GM04504 (cell line): ENCODE results near the gene NUP160.
A peak's percentile ranks its signal among the peaks of the same experiment; 100 is the strongest.
"Not testable (repeated sequence)": the region's sequence is repeated elsewhere in the genome, so short reads cannot be mapped to it uniquely, and the experiment has no call there.

Experiments used
- DNase-seq: peaks from one replicate; pipeline ENCODE4 v3.0.0-alpha.2; 2012; ENCODE audit warnings: low read depth

The NUP160 gene

DNA sequence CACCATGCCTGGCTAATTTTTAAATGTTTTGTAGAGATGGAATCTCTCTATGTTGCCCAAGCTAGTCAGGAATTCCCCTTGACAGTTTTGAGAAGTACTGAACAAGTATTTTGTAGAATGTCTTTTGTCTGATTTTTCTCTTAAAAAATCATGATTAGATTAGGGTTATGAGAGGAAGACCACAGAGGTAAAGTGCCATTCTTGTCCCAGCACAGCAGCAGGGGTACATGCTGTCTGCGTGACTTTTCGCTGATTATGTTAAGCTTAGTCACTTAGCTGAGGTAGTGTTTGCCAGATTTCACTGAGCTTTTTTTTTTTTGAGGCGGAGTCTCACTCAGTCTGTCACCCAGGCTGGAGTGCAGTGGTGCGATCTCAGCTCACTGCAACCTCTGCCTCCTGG lies 13.6 kb upstream of the NUP160 start:
- peak; percentile 68 for DNase-seq

DNA sequence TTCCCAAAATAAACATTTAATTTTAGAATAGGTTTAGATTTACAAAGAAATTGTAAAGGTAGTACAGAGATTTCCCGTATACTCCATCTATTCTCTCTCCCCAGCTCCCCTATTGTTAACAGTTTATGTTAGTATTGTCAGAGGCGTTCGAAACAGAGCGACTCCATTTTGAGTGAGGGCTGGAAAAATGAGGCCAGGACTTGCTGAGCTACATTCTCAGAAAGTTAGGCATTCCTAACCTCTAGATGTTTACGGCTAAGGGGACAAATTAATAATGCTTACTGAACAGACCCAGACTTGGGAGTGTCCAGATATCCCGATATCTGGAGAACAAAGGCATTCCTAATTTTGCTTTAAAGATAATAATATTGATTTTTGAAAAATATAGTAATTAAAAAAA lies 12.4 kb upstream of the NUP160 start:
- no peak for DNase-seq

DNA sequence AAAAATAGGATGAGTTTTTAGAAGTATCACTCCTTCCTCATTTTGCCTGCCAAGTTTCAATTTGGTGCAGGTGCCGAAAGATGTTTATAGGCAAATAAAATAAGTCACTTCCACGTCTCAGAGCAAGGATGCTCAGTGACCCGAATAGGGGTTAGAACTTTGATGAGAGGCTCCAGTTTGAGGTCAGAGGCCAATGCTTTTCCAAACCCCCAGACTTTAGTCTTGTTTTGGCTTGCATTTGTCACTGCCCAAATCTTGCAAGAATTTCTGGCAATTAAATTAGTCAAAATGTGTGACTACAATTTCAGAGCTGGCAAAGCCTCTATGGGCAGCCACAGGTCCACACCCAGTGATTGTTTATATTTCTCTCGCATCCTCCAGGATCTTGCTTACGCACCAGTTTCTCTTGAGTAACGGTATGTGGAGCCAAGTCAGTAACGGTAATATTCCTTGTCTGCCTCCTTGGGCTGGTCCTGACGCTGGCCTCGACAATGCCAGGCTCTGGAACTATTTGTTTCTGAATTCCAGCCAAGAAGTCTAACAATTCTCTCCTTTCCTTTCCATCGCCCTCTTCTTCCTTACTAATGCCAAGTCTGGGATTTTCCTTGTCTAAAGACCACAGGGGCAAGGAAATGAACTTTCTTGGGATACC lies 9.9 kb upstream of the NUP160 start:
- DNase-seq = peak; percentile 75

DNA sequence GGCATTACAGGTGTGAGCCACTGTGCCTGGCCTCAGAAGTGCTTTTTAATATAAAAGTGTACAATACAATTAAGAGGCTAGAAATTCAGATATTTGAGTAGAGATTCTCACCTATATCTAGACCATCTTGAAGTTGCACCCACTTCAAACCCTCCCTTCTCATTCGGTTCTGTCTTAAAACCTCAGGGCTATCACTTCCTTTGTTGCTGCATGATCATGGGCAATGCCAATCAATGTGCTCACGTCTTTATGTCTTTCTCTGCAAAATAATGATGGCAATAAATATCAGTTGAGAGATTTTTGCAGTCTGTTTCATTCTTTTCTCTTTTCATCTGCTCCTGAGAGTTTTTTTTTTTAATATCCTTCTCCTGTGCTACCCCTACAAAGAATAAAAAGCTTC lies 9.3 kb upstream of the NUP160 start:
- DNase-seq = no peak

DNA sequence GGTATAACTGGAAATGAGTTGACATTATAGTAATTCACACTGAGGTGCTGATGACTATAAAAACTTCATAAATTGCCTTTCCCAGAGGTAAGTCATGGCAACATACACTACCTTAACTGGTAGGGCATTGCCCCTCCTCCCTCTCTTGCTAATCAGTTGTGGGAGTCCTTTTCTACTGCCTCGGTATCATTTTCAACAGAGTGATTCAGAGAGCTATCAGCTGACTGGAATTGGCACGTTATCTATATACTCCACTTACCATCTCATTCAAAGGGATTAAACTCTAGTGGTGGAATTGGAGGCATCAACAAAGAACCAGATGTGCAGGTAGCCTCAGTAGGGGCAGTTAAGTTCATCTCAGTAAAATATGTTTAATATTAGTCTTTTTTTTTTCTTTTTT lies 8.0 kb upstream of the NUP160 start:
- DNase-seq = no peak

DNA sequence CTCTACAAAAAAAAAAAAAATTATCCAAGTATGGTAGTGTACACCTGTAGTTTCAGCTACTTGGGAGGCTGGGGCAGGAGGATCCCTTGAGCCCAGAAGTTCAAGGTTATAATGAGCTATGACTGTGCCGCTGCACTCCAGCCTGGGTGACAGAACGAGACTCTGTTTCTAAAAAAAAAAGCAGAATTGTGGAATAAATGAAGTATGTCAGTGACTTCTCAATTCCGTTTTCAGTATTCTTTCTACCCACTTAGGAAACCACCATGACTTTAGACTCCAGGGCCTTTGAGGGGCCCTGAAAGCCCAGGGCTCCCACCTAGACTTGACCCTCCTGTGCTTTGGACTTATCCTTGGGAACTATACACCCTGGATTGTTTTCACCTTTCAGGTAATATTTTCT lies 6.5 kb upstream of the NUP160 start:
- DNase-seq = no peak

DNA sequence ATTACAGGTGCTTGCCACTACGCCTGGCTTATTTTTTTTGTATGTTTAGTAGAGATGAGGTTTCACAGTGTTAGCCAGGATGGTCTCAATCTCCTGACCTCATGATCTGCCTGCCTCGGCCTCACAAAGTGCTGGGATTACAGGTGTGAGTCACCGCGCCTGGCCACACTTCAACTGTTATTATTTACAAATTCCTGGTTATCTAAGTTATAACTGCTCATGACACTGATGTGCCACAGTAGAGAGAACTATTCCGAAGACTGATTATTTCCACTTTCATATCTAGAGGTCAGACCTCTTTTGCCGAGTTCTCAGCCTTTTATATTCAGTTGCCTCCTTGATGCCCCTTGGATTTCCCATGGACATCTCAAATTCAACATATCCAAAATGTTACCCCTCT lies 3.9 kb upstream of the NUP160 start:
- DNase-seq = no peak

DNA sequence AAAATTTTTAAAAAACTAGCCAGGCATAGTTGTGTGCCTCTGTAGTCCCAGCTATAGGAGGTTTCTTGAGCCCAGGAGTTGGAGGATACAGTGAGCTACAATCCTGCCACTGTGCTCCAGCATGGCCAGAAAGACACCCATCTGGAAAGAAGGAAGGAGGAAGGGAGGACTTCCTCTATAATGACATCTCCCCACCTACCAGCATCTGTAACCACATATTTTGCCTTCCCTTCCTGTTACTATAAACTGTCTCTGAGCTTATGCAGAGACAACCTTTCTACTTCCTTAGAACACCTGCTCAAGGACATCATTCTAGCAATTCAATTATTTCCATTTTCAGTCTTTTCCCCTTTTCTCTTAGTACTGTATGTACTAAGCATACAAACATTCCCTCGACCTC lies 2.2 kb upstream of the NUP160 start:
- DNase-seq = no peak

DNA sequence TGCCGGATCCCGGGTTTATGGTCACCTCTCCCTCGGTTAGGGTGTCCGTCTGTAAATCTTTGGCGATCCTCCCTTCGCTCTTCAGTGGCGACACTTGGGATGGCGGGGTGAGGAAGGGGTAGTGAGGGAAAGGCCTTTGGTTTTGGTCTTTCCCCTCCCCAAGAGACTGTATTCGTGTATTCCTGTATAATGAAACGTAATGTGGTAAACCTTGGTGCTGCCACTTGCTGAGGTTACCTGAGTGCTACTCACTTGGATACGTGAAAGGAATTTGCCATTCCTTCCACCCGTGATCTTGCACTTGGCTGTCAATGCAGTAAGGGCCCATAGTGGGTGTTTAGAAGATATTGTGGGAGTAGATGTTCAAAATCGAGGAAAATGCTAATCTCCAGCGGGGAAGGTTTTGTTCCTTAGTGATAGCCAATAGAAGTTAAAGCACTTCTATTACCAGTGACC lies 578 bp upstream of the NUP160 start:
- no peak for DNase-seq

DNA sequence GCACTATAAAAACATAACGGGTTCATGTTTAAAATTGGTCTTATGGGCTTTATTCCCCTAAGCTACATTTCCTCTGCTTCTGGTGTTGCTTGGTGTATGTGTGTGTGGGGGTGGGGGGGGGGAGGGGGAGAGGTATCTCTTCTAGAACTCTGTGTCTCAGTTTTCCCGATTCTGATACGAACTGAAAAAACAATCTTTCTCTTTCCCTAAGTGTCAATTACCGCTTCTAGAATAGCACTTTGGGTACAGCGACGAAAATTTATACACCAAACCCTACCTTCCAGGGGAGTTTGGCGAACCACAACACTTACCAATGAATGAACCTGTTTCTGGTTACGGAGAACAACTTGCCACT lies 636 bp downstream of the NUP160 start:
- no peak for DNase-seq

DNA sequence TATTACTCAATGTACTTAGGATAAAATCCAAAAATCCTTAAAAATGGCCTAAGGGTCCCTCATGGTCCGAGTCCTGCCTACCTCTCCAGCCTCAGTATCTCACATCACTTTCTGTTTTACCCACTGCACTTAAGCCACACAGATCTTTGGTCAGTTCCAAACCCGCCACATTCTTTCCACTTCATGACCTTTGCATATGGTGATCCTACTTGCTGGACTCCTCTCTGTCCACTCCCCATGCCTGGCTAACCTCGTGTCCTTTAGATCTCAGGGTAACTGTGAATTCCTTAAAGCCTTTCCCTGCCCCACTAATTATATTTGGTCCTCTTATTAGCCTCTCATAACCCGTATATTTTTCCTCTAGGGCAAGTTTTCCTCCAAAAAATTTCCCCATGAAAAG lies 1.2 kb downstream of the NUP160 start:
- no peak for DNase-seq

DNA sequence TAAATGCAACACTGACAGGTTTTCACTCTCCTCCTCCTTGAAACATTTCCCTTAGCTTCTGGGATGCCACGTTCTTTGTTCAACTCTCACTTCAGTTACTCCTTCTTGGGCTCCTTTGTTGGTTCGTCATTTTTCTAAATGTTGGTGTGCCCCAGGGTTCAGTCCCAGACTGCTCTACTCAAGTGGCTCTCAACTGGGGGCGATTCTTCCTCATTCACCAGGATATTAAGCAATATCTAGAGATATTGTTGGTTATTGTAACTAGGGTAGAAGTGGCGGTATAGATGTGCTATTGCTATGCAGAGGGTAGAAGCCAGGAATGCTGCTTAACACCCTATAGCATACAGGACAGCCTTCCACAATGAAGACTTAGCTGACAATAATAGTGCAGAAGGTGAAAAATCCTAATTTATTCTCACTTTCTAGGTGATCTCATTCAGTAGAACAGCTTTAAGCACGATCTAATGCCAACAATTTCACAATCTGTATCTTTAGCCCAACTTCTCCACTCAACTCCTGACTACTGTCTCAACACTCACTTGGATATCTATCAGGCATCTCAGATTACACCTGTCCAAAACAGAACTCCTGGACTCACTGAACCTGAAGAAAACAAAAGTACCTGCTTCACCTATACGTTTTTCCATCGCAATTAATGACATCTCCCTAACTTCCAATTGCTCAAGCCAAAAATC lies 4.6 kb downstream of the NUP160 start:
- DNase-seq = no peak

DNA sequence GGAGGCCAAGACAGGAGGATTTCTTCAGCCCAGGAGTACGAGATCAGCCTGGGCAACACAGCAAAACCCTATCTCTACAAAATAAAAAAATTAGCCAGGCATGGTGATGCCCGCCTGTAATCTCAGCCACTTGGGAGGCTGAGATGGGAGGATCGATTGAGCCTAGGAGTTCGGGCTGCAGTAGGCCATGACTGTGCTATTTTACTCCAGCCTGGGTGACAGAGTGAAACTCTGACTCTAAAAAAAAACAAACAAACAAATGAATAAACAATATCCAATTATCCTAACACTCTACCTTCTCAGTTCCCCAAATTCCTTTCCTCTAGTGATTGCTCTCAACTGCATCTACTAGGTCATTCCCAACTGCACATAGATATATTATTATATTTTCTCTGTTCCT lies 5.4 kb downstream of the NUP160 start:
- no peak for DNase-seq

DNA sequence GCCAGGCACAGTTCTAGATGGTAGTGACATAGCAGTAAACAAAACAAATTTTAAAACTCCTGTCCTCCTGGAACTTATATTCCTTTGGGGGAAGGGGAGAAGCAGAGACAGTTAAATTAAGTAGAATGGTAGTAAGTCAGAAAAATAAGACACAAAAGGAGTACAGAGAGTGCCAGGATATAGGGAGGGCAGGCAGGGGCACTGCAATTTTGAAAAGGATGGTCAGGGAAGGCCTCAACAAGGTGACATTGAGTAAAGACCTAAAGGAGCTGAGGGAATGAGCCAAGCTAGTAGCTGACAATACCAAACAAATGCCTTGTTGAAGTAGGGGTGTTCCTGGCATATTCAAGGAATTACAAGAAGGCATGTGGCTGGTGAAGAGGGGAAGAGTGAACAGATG lies 10.2 kb downstream of the NUP160 start:
- no peak for DNase-seq

DNA sequence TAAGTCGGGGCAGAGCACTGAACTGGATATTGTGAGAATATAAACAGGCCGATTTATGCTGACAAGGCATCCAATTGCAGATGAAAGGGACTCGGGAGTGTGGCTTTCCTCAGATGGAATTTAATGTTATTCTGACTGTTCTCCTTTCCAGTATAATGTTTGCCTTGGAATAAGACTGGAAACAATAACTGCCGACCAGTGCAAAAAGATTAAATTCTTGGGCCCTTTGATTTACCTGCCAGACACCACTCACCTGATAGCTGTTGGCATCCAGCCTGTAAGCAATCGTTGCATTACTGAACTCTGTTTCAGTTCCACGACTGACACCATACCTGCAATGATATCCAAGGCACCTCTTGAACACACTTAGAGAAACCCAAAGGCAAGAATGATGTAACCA lies 10.9 kb downstream of the NUP160 start:
- no peak for DNase-seq

DNA sequence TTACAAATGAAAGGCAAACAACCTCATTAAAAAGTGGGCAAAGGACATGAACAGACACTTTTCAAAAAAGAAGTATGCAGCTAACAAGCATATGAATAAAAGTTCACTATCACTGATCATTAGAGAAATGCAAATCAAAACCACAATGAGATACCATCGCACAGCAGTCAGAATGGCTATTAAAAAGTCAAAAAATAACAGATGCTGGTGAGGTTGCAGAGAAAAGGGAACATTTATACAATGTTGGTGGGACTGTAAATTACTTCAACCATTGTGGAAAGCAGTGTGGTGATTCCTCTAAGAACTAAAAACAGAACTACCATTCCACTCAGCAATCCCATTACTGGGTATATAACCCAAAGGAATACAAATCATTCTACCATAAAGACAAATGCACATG lies 18.1 kb downstream of the NUP160 start:
- DNase-seq = not testable (repeated sequence)

DNA sequence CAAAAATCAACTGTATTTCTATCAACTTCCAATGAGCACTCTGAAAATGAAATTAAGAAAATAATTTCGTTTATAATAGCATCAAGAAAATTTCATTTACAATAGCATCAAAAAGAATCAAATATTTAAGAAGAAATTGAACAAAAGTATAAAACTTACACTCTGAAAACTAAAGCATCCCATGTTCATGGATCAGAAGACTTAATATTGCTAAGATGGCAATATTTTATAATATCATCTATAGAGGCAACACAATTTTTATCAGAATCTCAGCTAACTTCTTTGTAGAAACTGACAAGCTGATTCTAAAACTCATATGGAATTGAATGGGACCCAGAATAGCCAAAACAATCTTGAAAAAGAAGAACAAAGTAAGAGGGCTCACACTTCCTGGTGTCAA lies 19.9 kb downstream of the NUP160 start:
- DNase-seq = no peak

DNA sequence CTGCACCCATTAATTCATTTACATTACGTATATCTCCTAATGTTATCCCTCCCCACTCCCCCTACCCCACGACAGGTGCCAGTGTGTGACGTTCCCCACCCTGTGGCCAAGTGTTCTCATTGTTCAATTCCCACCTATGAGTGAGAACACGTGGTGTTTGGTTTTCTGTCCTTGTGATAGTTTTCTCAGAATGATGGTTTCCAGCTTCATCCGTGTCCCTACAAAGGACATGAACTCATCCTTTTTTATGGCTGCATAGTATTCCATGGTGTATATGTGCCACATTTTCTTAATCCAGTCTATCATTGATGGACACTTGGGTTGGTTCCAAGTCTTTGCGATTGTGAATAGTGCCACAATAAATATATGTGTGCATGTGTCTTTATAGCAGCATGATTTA lies 25.5 kb downstream of the NUP160 start:
- DNase-seq = not testable (repeated sequence)

DNA sequence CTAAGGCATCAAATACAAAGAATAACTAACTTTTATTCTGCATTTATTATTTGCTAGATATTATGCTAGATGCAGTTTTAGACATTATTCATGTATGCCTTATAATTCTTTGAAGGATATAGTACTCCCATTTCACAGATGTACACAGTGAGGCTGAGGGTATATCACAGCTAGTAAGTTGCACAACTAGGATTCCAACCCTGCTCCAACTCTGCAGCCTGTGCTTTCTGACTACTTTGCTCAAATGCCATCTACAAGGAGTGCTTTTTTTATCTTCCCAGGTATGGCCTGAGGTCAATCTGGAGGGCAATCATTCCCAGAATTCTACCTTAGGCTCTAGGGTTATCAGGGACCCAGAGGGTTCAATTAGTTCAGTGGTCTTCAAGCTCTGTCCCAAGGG lies 28.4 kb downstream of the NUP160 start:
- no peak for DNase-seq

DNA sequence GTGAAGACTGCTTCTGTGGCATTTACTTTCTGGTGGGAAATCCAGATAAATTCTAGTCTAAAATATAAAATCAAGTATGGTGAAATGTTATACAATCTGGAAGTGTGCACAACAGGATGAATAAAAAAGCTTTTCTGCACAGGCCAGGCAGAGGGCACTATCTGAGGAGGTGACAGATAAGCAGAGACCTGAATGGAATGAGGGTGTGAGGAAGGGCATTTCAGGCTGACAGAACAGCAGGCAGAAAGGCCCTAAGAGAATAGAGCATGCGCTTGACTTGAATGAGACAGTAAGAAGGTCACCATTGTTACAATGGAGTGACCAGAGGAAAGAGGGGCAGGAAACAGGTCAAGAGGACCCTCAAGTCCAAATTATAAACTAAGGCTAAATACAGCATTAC lies 47.4 kb downstream of the NUP160 start:
- DNase-seq = no peak

DNA sequence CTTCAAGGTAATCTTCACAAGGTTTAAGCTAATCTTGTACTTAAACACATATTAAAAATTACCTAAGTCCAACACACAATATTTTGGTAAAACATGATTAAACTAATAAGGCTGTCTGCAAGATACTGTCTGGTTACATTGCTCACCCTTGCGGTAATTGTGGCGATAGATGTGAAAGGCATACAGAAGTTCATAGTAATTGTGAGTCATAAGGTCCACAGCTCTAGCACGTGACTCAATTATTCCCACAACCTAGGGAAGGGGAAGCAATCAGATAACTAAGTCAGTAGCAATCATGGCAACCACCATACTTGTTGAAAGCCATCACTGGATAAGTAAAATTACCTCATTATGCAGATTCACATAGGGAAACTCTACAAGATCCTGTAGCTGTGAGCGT lies 50.5 kb downstream of the NUP160 start:
- no peak for DNase-seq

DNA sequence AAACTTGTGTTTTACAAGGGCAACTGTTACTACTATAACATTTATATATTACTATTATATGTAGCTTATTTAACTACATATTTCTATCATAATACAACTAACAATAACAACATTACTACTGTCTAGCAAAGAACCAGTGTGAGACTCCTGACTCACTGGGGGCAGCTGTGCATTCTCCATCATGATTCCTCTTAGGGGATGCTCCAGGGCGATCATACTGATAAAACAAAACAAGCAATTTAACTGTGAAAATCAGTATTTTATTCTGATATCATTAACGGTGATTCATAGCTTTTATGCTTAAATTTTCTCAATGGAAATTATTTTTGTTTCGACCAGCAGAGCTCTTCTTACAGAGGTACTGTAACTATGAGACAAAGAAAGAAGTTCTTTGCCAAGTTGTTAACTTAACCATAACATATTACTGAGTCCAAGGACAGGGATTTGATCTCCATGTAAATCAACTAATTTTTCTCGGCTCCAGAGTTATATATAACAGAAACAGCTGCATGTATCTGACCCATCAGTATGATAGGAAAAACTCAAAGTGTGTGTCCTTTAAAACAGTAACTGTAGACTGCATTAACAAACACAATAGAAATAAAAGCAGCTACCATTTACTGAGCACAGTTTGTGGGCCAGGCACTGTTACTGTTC lies 56.2 kb downstream of the NUP160 start:
- DNase-seq = no peak

DNA sequence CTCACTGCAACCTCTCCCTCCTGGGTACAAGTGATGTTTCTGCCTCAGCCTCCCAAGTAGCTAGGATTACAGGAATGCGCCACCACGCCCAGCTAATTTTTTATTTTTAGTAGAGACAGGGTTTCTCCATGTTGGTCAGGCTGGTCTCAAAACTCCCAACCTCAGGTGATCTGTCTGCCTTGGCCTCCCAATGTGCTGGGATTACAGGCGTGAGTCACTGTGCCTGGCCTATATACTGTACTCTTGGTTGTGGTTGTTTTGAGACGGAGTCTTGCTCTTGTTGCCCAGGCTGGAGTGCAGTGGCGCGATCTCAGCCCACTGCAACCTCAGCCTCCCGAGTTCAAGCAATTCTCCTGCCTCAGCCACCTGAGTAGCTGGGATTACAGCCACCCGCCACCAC lies 58.1 kb downstream of the NUP160 start:
- not testable (repeated sequence) for DNase-seq

DNA sequence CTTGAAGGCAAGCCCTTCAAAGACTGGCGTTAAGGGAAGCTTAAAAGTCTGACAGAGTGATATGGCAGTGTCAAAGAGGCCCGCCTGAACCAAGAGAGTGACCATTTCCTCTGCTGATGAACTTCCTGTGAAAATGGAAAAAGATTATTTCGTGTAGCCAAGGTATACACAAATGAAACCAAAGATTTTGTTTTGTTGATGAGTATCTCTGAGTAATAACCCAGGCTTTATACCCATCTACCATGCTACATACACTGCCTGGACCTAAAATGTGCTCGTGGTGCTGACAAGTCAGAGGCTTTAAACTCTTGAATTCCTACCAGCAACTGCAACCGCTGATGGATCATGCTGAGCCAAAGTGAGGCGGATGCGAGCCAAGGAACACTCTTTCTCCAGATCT lies 60.0 kb downstream of the NUP160 start:
- DNase-seq = no peak
